GM20000 (cell line): ENCODE measurements around the gene CHD9.
"Not testable (repeated sequence)": the region's sequence is repeated elsewhere in the genome, so short reads cannot be mapped to it uniquely, and the experiment has no call there.

Experiments
- DNase-seq: peaks from one replicate; pipeline ENCODE4 v3.0.0; 2012; ENCODE audit warnings: low spot score
- CTCF ChIP-seq: IDR thresholded peaks from 2 replicates; pipeline ENCODE4 v1.5.1; 2012; ENCODE audit warnings: mild to moderate bottlenecking, control low read depth; ENCODE audit errors: extremely low read depth, missing control alignments

CHD9 gene

GRCh38 chr16:53320992-53321391 is 266.2 kb downstream of the CHD9 start:
- TF ChIP-seq CTCF = no peak
- no peak for DNase-seq

- DNase-seq = no peak
- TF ChIP-seq CTCF = no peak
These were observed 269.1 kb downstream of the CHD9 start for GRCh38 chr16:53323924-53324323.

GRCh38 chr16:53330991-53331390 is 276.2 kb downstream of the CHD9 start:
- DNase-seq = not testable (repeated sequence)

GRCh38 chr16:53334581-53334980 is 279.8 kb downstream of the CHD9 start:
- TF ChIP-seq CTCF = no peak
- DNase-seq = no peak

GRCh38 chr16:53337294-53337693 is 282.5 kb downstream of the CHD9 start:
- DNase-seq = no peak
- TF ChIP-seq CTCF = no peak

- DNase-seq = no peak
- TF ChIP-seq CTCF = no peak
These were observed 287.0 kb downstream of the CHD9 start for GRCh38 chr16:53341792-53342191.

- no peak for TF ChIP-seq CTCF
- DNase-seq = no peak
These were observed 300.3 kb downstream of the CHD9 start for GRCh38 chr16:53355064-53355463.

GRCh38 chr16:53356478-53357207 is 301.9 kb downstream of the CHD9 start:
- no peak for TF ChIP-seq CTCF
- no peak for DNase-seq
